H1 (cell line): ENCODE data around the gene CFAP206. TPM values are rescaled to one million over a fixed set of nuclear protein-coding genes. Genes with fewer than 3 reads are reported as not detected.

Experiments used
- CTCF ChIA-PET: fragments of 300-600 bp; sonication (Branson Sonifier 250); formaldehyde crosslinking; loops from one replicate; lab custom pipeline; 2021; ENCODE audit not compliant: partially characterized antibody; lab: Charles Lee
- POLR2A ChIA-PET: fragments of 300-600 bp; sonication (Branson Sonifier 250); formaldehyde crosslinking; loops from one replicate; lab custom pipeline; 2021; ENCODE audit warnings: inconsistent platforms; ENCODE audit not compliant: partially characterized antibody; lab: Charles Lee
- DNase-seq, 2 experiments: peaks; one replicate each; pipeline versions ENCODE4 v3.0.0 to v3.0.0-alpha.2; 2010 to 2022; ENCODE audit warnings: low spot score in 2 of 2, low read depth in 1 of 2, mixed read lengths in 1 of 2
- FAIRE-seq: peaks from 2 replicates; lab custom pipeline; 2011; peaks lifted over from hg19 to GRCh38; lab: Jason Lieb, UNC
- H2AFZ ChIP-seq: 2 replicates; pipeline ENCODE4 v1.8.1; 2012; ENCODE audit warnings: low read length, inconsistent platforms
- H2AK5ac ChIP-seq: 2 replicates; pipeline ENCODE4 v1.6.1; 2013; ENCODE audit warnings: low read depth, low read length
- H2BK120ac ChIP-seq: replicated peaks from 2 replicates; pipeline ENCODE3; 2013; ENCODE audit warnings: low read depth, low read length, inconsistent platforms
- H2BK12ac ChIP-seq: 2 replicates; pipeline ENCODE4 v1.6.1; 2013; ENCODE audit warnings: low read depth, low read length
- H2BK15ac ChIP-seq: 2 replicates; pipeline ENCODE4 v1.6.1; 2013; ENCODE audit warnings: low read length
- H2BK20ac ChIP-seq: 2 replicates; pipeline ENCODE4 v1.6.1; 2013; ENCODE audit warnings: low read length
- H2BK5ac ChIP-seq: 2 replicates; pipeline ENCODE4 v1.6.1; 2013; ENCODE audit warnings: low read depth, low read length
- H3K14ac ChIP-seq: 2 replicates; pipeline ENCODE4 v1.6.1; 2013; ENCODE audit warnings: inconsistent platforms; ENCODE audit not compliant: insufficient read length
- H3K18ac ChIP-seq: 2 replicates; pipeline ENCODE4 v1.6.1; 2013; ENCODE audit warnings: low read length; ENCODE audit errors: extremely low read depth
- H3K23ac ChIP-seq: 2 replicates; pipeline ENCODE4 v1.6.1; 2013; ENCODE audit warnings: inconsistent platforms; ENCODE audit not compliant: insufficient read length
- H3K23me2 ChIP-seq: 2 replicates; pipeline ENCODE4 v1.6.1; 2013; ENCODE audit warnings: low read depth, low read length
- H3K27ac ChIP-seq: 2 replicates; pipeline ENCODE4 v1.6.1; 2011; ENCODE audit warnings: low read depth, low read length, inconsistent platforms
- H3K27me3 ChIP-seq, 4 experiments: replicated peaks in 1 of 4; 1 replicate in 1 of 4; 2 replicates in 3 of 4; pipeline versions ENCODE4 v1.6.1 to v1.8.1; 2011 to 2013; ENCODE audit warnings: low read length in 3 of 4, mild to moderate bottlenecking in 3 of 4, inconsistent platforms in 2 of 4, mixed read lengths in 2 of 4, moderate library complexity in 1 of 4; ENCODE audit not compliant: control insufficient read depth in 3 of 4, insufficient read depth in 3 of 4; ENCODE audit errors: extremely low read depth in 1 of 4
- H3K36me3 ChIP-seq, 4 experiments: 2 replicates each; pipeline versions ENCODE4 v1.6.1 to v1.8.1; 2011 to 2013; ENCODE audit warnings: mild to moderate bottlenecking in 4 of 4, low read length in 3 of 4, moderate library complexity in 2 of 4, control low read depth in 1 of 4, inconsistent platforms in 1 of 4; ENCODE audit not compliant: insufficient read depth in 4 of 4, control insufficient read depth in 2 of 4
- H3K4ac ChIP-seq: replicated peaks from 2 replicates; pipeline ENCODE3; 2013; ENCODE audit warnings: low read length, low read depth, mixed read lengths, inconsistent platforms; ENCODE audit not compliant: insufficient read length
- H3K4me1 ChIP-seq, 4 experiments: replicated peaks in 1 of 4; 1 replicate in 1 of 4; 2 replicates in 3 of 4; pipeline versions ENCODE4 v1.6.1 to v1.8.1; 2011 to 2013; ENCODE audit warnings: low read length in 3 of 4, inconsistent platforms in 2 of 4, mixed read lengths in 1 of 4; ENCODE audit not compliant: insufficient read depth in 4 of 4, control insufficient read depth in 3 of 4
- H3K4me2 ChIP-seq, 2 experiments: 2 replicates each; pipeline versions ENCODE4 v1.6.1 to v1.8.1; 2011 to 2013; ENCODE audit warnings: low read depth in 2 of 2, low read length in 2 of 2, control low read depth in 1 of 2, inconsistent platforms in 1 of 2, mild to moderate bottlenecking in 1 of 2; ENCODE audit not compliant: insufficient read depth in 1 of 2
- H3K4me3 ChIP-seq, 4 experiments: fragments of 200-600, 300-600 bp in 1 of 4; sonication (generic), shearing (Covaris generic), sonication (Bioruptor Twin) in 1 of 4; 2 replicates each; pipeline versions ENCODE4 v1.5.1 to v1.8.1; 2011 to 2016; ENCODE audit warnings: low read length in 4 of 4, low read depth in 3 of 4, control low read depth in 2 of 4, inconsistent platforms in 2 of 4, mild to moderate bottlenecking in 2 of 4, mixed read lengths in 1 of 4, moderate library complexity in 1 of 4; ENCODE audit not compliant: insufficient read depth in 2 of 4; ENCODE audit errors: extremely low read depth in 1 of 4
- H3K56ac ChIP-seq: replicated peaks from 2 replicates; pipeline ENCODE3; 2013; ENCODE audit warnings: low read depth, mild to moderate bottlenecking, mixed read lengths, low read length, inconsistent platforms; ENCODE audit not compliant: insufficient read length
- H3K79me1 ChIP-seq: 2 replicates; pipeline ENCODE4 v1.6.1; 2013; ENCODE audit warnings: low read depth, low read length, control low read depth
- H3K79me2 ChIP-seq, 2 experiments: 2 replicates each; pipeline versions ENCODE4 v1.6.1 to v1.8.1; 2012 to 2013; ENCODE audit warnings: low read length in 2 of 2, mild to moderate bottlenecking in 2 of 2, inconsistent platforms in 1 of 2; ENCODE audit not compliant: insufficient read depth in 2 of 2, control insufficient read depth in 1 of 2
- H3K9ac ChIP-seq, 4 experiments: replicated peaks in 1 of 4; 1 replicate in 1 of 4; 2 replicates in 3 of 4; pipeline versions ENCODE4 v1.6.1 to v1.8.1; 2011 to 2013; ENCODE audit warnings: low read depth in 3 of 4, low read length in 3 of 4, control low read depth in 2 of 4, mild to moderate bottlenecking in 2 of 4, moderate library complexity in 2 of 4, inconsistent platforms in 1 of 4; ENCODE audit errors: extremely low read depth in 1 of 4
- H3K9me3 ChIP-seq, 2 experiments: 2 replicates each; pipeline versions ENCODE4 v1.6.1 to v1.8.1; 2012 to 2013; ENCODE audit warnings: mild to moderate bottlenecking in 2 of 2, moderate library complexity in 2 of 2, control low read depth in 1 of 2, inconsistent platforms in 1 of 2, low read depth in 1 of 2, low read length in 1 of 2, mixed read lengths in 1 of 2; ENCODE audit not compliant: insufficient read depth in 2 of 2
- H4K20me1 ChIP-seq, 2 experiments: replicated peaks in 1 of 2; 2 replicates each; pipeline versions ENCODE3 to v1.8.1; 2011 to 2013; ENCODE audit warnings: inconsistent platforms in 2 of 2, low read length in 2 of 2, mild to moderate bottlenecking in 1 of 2; ENCODE audit not compliant: insufficient read depth in 2 of 2, control insufficient read depth in 1 of 2
- H4K5ac ChIP-seq: 2 replicates; pipeline ENCODE4 v1.6.1; 2013; ENCODE audit warnings: low read length, low read depth, mixed read lengths, inconsistent platforms; ENCODE audit not compliant: insufficient read length
- H4K8ac ChIP-seq: 2 replicates; pipeline ENCODE4 v1.8.0; 2013; ENCODE audit warnings: mild to moderate bottlenecking, moderate library complexity, low read length, inconsistent platforms; ENCODE audit not compliant: insufficient read depth; ENCODE audit errors: extremely low read depth
- H4K91ac ChIP-seq: replicated peaks from 2 replicates; pipeline ENCODE3; 2013; ENCODE audit warnings: low read length, mixed read lengths, inconsistent platforms; ENCODE audit not compliant: insufficient read length
- ATF2 ChIP-seq: IDR thresholded peaks from 2 replicates; pipeline ENCODE4 v1.6.1; 2012; ENCODE audit warnings: low read length, inconsistent platforms
- CTBP2 ChIP-seq: IDR thresholded peaks from 2 replicates; pipeline ENCODE4 v1.7.0; 2011; ENCODE audit warnings: borderline replicate concordance, mild to moderate bottlenecking, moderate library complexity, mixed read lengths, low read length; ENCODE audit not compliant: insufficient read depth, insufficient read length
- E2F6 ChIP-seq: IDR thresholded peaks from 2 replicates; pipeline ENCODE4 v1.6.1; 2012; ENCODE audit warnings: inconsistent platforms
- POLR2A ChIP-seq, 2 experiments: IDR thresholded peaks; 1 replicate in 1 of 2; 2 replicates in 1 of 2; pipeline ENCODE4 v1.6.1; 2011; ENCODE audit warnings: low read depth in 2 of 2, low read length in 2 of 2, mild to moderate bottlenecking in 2 of 2; ENCODE audit errors: control extremely low read depth in 1 of 2
- RNF2 ChIP-seq: fragments of 200-900, 300-1000 bp; sonication (generic); IDR thresholded peaks from 2 replicates; pipeline ENCODE4 v1.7.1; 2016; ENCODE audit warnings: borderline replicate concordance, low read depth, mild to moderate bottlenecking, antibody characterized with exemption, low read length; ENCODE audit not compliant: poor library complexity, severe bottlenecking; ENCODE audit errors: missing control alignments
- SIN3A ChIP-seq, 2 experiments: IDR thresholded peaks in 1 of 2; conservative IDR thresholded peaks in 1 of 2; 2 replicates each; pipeline ENCODE4 v1.6.1; 2011 to 2012; ENCODE audit warnings: low read length in 2 of 2, improper control_type of control experiment in 1 of 2, low read depth in 1 of 2, mild to moderate bottlenecking in 1 of 2
- SP1 ChIP-seq: IDR thresholded peaks from 2 replicates; pipeline ENCODE4 v1.6.1; 2011; ENCODE audit warnings: low read depth, low read length
- TAF1 ChIP-seq: IDR thresholded peaks from 2 replicates; pipeline ENCODE4 v1.6.1; 2011; ENCODE audit warnings: mild to moderate bottlenecking, low read depth, low read length
- TAF7 ChIP-seq: optimal IDR thresholded peaks from 2 replicates; pipeline ENCODE3; 2011; ENCODE audit warnings: low read depth, mild to moderate bottlenecking, inconsistent platforms, low read length, moderate library complexity, borderline replicate concordance
- WGBS, 2 experiments: shearing (Covaris generic) in 1 of 2; methylation state at CpG; one replicate each; pipeline versions ENCODE4 v1.1.6 to v1.1.7; 2013 to 2015; ENCODE audit warnings: low lambda C conversion rate in 2 of 2, mixed read lengths in 2 of 2, inconsistent platforms in 1 of 2, low coverage in 1 of 2, missing lambda C conversion rate in 1 of 2; ENCODE audit not compliant: insufficient replicate concordance in 2 of 2, insufficient coverage in 1 of 2, insufficient read length in 1 of 2; ENCODE audit errors: extremely low coverage in 1 of 2, missing lambda C conversion rate in 1 of 2; 5-methylcytosine and 5-hydroxymethylcytosine counted together
- polyA plus RNA-seq, 7 experiments: library from polyadenylated mRNA; depleted of rRNA in 3 of 7; stranded (reverse) in 5 of 7; unstranded in 2 of 7; fragments of >200 nt in 5 of 7; fragments of 200-250 nt in 2 of 7; gene quantifications; 1 replicate in 5 of 7; 2 replicates in 1 of 7; 4 replicates in 1 of 7; pipeline versions ENCODE4 v1.2.1 to v1.2.3, GENCODE V29; 2011 to 2013; ENCODE audit warnings: missing spikeins in 2 of 7, mixed read lengths in 2 of 7
- total RNA-seq: library from RNA; stranded (reverse); fragmentation: NEBNext Ultra II Directional; extraction: Animal tissue kit (Norgen Biotek cat#: 25700); gene quantifications from 2 replicates; pipeline ENCODE4 v1.2.1, GENCODE V29; 2021

CFAP206 gene
- total and polyA plus RNA-seq, 2 of the 8 experiments (the other 6 are each of a cell fraction or from before 2014, with no cell fraction given): not detected

GRCh38 chr6:87501809-87502572, 94.2 kb downstream of the CFAP206 start:
- no peak overlapping the region for H3K4me2 ChIP-seq
- H2BK12ac ChIP-seq: no peak overlapping the region
- no peak overlapping the region for H3K27ac ChIP-seq
- H3K9ac ChIP-seq: no peak overlapping the region
- H3K79me2 ChIP-seq: no peaks in the 10 kb centered on the region
- no peak overlapping the region for H4K8ac ChIP-seq
- H3K23me2 ChIP-seq: no peaks in the 10 kb centered on the region
- no peak overlapping the region for H3K18ac ChIP-seq
- H3K79me1 ChIP-seq: no peaks in the 10 kb centered on the region
- H4K20me1 ChIP-seq: peaks cover 0 to 2% of the 10 kb centered on the region in 2 experiments
- no peak overlapping the region for H4K91ac ChIP-seq
- no peak overlapping the region for H3K4me3 ChIP-seq
- no peaks in the 10 kb centered on the region for H3K27me3 ChIP-seq
- no peak overlapping the region for H4K5ac ChIP-seq
- no peak overlapping the region for H3K14ac ChIP-seq
- no peaks in the 10 kb centered on the region for H3K9me3 ChIP-seq
- no peak for DNase-seq
- no peak overlapping the region for H2BK15ac ChIP-seq
- H3K56ac ChIP-seq: no peak overlapping the region
- no peak overlapping the region for H3K4ac ChIP-seq
- POLR2A ChIA-PET: interaction anchor here (1.7 kb wide), 1 partner anchor 7 kb away, joined by 6 read pairs; no protein-coding TSS in a partner anchor
- no peak overlapping the region for H2BK120ac ChIP-seq
- WGBS, 2 experiments: 96% methylated on average over 6 of the region's 6 CpGs; no CpG with 5 or more reads in 1 of the 2 experiments
- no peak for FAIRE-seq
- H2BK5ac ChIP-seq: no peak overlapping the region
- H3K4me1 ChIP-seq: no peaks in the 10 kb centered on the region
- H2BK20ac ChIP-seq: no peak overlapping the region
- H2AFZ ChIP-seq: no peak overlapping the region
- no peak overlapping the region for H2AK5ac ChIP-seq
- no peak overlapping the region for H3K23ac ChIP-seq
- H3K36me3 ChIP-seq: no peaks in the 10 kb centered on the region
- CTCF ChIA-PET: no interaction called here
- TF ChIP-seq TAF1 (no peak), POLR2A (IDR thresholded peaks at IDR 0.05; ENCODE audit: control extremely low read depth in 1 of 2, low read depth in 2 of 2, low read length in 2 of 2) (no peak), E2F6 (no peak), RNF2 (no peak), CTBP2 (no peak), SP1 (no peak), TAF7 (no peak), SIN3A (conservative IDR thresholded peaks at IDR 0.05 in 1 of 2, IDR thresholded peaks at IDR 0.05 in 1 of 2; ENCODE audit: low read depth in 1 of 2, low read length in 2 of 2) (no peak), ATF2 (no peak)
